NCI-H1436 (cell line): ENCODE results near the gene ZNF792.
"Not testable (repeated sequence)": the region's sequence is repeated elsewhere in the genome, so short reads cannot be mapped to it uniquely, and the experiment has no call there.

ENCODE experiments used
- DNase-seq: peaks from one replicate; lab custom pipeline; 2025; lab: John Stamatoyannopoulos, UW

Gene ZNF792

DNA sequence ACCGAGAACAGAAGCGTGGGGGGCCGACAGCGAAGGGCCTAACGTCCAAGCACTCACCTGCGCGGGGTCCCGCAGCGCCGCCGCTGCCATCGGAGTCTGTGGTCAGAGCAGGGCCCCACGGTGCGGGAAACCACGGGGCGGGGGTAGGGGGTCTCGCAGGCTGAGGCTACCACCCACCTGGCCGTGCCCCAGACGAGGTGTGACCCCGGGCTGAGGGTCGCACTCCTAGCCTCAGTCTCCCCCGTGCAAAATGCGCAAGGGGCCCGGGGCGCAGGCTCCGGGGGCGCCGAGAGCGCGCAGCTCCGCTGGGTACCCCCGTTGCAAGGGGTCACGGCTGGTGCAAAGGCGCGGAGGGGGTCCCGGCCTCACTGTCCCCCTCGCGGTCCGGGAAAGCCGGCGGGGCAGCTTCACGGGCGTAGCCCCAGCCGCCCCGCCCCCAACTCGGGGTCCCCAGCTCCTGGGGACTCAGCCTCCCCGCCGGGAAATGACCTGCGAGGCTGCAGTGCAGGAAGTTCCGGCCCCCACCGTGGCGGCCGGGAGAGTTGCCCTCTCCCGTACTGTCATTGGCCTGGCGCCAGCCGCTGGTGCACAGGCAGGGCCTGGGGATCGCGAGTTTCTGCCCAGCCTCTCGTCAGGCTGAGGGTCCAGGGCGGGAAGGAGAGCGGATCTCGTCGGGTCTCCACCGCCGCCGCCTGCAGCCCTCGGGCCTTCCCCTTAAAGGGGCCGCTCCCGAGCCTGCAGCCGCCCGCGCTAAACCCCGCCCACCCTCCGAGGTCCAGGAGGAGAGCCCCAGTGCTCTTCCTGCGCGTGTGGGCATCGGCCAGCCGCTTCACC is at the start of gene ZNF792:
Gene ZNF792 (minus strand): TSS at position 657 of the 834 bp plus-strand sequence. CDS start 567 bp downstream, at position 90.
- no peak for DNase-seq

DNA sequence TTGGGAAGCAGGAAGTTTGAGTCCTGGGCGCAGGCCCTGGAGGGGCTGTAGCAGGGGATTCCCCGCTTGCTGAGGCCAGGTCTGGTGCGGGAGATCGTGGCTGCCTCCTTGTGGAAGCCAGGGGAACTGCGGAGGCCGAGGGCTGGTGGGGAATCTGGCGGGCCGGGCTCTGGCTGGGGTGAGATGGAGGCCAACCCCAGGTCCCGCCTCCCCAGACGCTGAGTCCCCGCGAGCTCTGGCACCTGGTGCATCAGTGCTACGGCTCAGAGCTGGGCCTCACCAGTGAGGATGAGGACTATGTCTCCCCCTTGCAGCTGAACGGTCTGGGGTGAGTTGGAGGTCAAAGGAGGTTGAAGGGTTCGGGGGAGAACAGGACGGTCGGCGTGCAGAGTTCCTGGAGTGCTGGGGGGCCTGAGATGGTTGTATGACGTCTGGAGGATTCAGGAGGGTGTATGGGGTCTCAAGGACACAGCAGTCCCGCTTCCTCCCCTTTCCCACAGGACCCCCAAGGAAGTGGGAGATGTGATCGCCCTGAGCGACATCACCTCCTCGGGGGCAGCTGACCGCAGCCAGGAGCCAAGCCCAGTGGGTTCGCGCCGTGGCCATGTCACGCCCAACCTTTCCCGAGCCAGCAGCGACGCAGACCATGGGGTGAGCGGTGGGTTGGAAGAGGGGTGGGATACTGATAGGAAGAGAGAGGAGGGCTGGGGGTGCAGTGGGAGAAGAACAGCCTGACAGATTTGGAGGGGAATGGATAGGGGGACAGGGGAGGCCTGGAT is 49.2 kb upstream of the ZNF792 start:
- DNase-seq = no peak

DNA sequence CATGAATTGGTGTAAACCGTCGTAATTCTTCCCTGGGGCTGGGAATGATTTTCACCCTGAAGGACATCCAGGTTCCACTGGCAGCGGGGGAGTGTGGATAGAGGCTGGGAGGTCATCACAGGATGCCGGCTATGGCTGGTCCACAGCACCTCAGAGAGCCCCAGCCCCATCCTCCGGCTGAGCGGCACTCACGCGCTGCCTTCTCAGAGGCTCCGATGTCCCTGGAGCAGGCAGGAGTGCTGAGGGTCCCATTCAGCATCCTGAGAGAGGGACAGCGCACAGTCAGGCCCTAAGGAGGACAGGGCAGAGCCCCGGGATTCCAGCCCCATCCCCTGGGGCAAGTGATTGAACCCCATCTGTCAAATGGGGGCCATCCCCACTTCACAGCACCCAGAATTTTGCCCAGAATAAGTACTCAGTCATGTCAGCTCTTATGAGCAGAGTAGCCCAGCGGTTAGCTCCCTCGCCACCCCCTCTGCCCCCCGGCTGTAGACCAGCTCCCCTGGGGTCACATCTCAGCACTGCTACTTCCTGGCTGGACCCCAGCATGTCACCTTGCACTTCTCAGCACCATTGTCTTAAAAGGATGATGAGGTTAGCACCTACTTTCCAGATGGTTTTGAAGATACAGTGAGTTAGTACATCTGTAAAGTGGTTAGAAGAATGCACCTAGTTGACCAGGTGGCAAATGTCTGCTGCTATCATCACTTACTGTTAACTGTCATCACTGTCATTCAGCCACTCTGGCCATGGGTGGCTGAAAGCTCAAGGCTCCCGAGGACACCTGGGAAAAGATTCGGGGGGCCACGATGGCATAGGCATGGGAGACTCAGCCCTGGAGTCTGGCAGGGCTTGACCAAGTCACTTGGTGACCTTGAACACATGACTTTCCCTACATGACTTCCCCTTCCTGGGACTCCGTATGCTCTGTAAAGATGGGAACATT is 48.0 kb upstream of the ZNF792 start:
- DNase-seq = no peak

DNA sequence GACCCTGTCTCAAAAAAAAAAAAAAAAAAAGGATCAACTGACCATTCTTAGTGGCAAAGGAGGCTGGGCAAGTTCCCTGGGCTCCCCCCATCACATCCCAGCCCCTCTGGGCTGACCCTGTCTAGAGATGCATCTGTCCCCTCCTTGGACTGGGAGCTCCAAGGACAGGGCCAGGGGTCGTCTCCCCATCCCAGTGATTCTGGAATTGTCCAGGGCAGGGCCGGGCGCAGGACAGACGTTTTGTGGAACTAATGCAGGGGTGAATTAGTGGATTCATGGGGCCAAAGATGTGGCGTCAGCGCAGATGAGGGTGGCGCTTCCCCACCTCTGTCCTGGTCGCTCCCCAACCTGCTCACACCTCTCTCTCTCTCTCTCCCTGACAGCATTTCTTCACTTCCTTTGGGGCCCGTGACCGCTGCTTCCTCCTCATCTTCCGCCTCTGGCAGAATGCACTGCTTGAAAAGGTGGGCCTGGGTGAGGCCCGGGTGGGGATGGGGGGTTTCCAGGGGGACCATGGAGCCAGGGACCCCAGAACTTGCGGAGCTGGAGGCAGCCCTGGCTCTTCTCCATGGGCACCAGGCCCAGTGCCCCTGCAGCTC is 47.2 kb upstream of the ZNF792 start:
- DNase-seq = no peak

DNA sequence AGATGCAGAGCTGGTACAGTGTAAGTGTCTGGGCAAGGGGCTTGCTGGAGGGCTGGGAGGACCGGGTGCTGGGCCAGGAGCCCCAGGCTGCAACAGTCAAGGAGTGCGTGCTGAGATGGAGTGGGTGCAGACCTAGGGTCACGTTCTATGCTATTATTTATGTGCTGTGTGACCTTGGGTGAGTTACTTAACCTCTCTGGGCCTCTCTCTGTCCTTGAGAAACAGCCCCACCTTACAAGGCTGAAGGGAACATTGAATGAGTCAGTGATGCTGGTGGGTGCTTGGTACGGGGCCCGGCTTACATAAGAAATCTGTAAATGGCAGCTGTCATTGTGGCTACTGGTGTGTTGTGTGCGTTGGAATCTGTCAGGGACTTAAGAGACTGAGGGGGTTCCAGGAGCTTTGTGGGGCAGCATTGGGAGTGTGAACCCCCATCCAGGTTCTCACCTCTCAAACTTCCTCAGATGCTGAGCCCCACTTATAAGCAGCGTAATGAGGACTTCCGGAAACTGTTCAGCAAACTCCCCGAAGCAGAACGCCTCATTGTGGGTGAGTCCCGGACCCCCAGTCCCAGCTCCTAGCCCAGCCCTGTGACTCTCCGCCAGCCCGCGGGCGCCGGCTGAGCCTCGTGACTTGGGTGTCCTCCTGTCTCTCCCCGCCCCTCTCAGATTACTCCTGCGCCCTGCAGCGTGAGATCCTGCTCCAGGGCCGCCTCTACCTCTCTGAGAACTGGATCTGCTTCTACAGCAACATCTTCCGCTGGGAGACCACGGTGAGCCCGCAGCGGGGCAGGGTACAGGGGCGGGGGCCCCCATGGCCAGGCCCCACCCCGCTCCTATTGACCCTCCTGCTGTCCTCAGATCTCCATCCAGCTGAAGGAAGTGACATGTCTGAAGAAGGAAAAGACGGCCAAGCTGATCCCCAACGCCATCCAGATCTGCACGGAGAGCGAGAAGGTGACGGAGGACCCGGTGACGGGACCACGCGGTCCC is 45.7 kb upstream of the ZNF792 start:
- no peak for DNase-seq

DNA sequence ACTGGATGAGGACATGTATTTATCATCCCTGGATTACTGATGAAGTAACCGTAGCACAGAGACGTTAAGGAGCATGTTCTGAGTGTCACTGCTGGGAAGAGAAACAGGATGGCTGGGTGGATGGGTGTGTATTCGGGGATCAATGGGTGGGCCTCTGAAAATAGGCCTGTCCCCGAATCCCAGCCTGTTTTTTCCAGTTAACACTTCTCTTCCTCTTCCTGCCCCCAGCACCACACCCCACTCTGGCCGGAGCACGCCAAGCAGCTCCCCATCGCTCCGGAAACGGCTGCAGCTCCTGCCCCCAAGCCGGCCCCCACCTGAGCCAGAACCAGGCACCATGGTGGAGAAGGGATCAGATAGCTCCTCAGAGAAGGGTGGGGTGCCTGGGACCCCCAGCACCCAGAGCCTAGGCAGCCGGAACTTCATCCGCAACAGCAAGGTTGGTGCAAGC is 44.9 kb upstream of the ZNF792 start:
- DNase-seq = no peak

DNA sequence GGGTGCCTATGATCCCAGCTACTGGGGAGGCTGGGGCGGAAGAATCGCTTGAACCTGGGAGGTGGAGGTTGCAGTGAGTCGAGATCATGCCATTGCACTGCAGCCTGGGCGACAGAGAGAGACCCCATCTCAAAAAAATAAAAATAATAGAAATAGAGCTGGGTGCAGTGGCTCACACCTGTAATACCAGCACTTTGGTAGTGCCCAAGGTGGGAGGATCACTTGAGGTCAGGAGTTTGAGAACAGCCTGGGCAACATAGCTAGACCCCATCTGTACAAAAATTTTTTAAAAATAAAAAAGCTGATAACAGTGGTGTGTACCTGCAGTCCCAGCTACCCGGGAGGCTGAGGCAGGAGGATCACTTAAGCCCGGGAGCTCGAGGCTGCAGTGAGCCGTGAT is 43.4 kb upstream of the ZNF792 start:
- DNase-seq = not testable (repeated sequence)

DNA sequence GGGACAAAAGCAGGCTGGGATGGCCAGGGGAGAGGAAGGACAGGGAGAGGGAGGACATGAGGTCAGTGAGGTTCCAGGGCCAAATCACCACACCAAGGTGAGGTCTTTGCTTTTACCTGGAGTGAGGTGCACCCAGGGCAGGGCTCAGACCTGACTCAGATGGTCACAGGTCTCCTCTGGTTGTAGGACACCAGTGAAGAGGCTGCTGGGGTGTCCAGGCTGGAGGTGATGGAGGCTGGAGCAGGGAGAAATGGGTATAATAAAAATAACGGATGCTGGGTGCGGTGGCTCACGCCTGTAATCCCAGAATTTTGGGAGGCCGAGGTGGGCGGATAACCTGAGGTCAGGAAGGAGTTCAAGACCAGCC is 43.0 kb upstream of the ZNF792 start:
- no peak for DNase-seq

DNA sequence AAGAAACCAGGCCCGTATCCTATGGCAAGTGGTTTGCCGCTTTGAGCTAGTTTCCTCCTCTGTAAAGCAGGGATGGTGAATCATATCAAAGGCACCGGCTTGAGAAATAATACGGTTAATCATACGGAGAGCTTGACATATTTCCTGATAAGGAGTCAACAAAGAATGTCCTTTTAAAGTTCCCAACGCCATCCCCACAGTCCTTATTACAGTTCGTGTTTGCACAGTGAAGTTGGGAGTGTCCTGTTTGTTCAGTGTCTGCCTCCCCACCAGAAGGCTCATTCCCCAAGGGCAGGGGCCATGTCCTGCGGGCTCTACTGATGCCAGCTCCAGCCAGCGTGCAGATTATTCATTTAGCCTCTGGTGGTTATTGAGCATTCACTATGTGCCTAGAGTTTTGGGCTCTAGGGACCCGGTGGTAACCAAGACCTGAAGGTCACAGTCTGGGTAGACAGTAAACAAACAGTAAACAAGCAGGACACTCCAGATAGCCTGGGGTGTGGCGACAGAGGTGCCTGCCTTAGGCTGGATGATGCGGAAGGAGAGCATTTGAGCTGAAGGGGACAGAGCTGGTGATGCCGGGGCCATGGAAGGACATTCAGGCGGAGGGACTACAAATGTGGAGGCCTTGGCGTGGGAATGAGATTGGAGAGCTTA is 42.4 kb upstream of the ZNF792 start:
- no peak for DNase-seq

DNA sequence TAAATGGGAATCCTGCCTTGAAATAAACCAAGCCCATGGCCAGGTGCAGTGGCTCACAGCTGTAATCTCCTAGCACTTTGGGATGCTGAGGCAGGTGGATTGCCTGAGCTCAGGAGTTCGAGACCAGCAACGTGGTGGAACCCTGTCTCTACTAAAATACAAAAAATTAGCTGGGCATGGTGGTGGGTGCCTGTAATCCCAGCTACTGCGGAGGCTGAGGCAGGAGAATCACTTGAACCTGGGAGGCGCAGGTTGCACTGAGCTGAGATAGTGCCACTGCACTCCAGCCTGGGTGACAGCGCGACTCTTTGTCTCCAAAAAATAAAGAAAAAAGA is 41.9 kb upstream of the ZNF792 start:
- DNase-seq = not testable (repeated sequence)

DNA sequence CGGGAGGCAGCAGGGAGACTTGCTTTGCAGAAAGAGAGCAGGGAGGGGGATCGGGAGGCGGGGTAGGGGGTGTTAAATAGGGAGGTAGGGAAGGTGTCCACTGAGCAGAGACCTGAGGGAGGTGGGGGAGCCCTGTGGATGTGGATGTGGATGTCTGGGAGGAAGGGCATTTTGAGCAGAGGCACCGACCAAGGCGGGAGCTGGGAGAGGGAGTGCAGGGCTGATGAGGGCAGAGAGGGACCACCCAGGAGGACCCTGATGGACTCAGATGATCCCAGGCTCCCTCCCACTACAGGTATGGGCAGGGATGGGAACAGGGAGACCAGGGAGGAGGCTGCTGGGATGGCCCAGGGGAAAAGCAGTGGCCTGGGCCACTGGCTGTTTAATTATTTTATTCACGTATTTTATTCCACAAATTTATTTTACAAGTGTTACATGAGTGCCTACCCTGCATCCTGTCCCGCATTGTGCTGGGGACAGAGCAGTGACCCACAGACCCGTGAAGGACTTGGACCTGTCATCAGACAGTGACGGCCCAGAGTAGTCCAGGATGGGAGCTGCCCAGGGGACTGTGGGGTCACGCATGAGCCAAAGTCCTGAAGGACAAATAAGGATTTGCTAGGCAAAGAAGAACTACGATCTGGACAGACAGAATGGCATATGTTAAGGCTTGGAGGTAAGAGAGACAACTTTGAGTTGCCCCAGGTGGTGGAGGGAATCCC is 41.4 kb upstream of the ZNF792 start:
- no peak for DNase-seq

DNA sequence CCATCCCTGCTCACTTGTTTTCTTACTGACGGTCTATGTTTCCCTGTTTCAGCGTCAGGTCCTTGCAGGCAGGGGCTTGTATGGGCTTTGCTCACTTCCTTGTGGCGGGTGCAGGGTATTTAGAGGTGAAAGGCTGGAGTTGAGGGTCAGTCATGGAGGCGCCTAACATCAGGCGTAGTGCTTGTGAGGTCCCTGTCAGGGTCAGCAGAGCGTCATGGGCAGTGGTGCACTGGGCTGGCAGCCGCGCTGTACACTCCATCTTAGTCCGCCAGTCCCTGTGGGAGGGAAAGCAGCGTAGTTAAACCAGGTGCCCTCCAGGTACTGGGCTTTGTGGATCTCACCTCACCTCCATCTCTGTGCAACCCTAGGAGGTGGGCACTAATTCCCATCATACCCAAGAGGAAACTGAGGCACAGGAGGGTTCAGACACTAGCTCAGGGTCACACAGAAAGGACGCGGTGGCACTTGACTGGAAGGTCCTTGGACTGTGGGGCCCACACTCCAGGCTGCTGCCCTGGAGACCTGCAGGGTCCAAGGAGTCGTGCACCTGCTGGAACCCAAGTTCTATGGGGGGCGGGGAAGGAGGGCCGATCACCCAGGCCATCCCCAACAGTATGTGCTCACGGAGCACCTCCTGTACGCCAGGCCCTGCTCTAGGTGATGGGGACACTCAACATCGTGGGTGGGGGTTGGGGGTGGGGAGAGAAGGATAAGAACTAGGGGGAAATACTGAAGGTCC is 40.7 kb upstream of the ZNF792 start:
- no peak for DNase-seq

DNA sequence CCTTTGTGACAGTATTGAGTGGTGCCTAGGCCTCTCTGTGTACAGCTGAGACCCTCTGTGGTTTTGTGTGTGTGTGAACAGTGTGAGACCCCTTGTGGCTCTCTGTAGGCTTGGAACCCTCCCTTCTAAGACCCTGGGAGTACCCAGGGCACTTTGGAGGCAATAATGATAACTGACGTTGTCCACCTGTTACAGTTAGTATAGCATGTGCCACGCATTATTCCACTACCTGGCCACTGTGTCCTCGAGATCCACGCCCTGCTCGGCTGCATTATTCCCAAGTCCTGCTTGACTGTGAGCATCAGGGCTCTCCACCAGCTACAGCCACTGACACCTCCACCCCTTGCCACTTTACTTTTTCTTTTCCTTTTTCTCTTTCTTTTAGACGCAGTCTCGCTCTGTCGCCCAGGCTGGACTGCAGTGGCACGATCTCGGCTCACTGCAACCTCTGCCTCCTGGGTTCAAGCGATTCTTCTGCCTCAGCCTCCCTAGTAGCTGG is 38.1 kb upstream of the ZNF792 start:
- DNase-seq = no peak

DNA sequence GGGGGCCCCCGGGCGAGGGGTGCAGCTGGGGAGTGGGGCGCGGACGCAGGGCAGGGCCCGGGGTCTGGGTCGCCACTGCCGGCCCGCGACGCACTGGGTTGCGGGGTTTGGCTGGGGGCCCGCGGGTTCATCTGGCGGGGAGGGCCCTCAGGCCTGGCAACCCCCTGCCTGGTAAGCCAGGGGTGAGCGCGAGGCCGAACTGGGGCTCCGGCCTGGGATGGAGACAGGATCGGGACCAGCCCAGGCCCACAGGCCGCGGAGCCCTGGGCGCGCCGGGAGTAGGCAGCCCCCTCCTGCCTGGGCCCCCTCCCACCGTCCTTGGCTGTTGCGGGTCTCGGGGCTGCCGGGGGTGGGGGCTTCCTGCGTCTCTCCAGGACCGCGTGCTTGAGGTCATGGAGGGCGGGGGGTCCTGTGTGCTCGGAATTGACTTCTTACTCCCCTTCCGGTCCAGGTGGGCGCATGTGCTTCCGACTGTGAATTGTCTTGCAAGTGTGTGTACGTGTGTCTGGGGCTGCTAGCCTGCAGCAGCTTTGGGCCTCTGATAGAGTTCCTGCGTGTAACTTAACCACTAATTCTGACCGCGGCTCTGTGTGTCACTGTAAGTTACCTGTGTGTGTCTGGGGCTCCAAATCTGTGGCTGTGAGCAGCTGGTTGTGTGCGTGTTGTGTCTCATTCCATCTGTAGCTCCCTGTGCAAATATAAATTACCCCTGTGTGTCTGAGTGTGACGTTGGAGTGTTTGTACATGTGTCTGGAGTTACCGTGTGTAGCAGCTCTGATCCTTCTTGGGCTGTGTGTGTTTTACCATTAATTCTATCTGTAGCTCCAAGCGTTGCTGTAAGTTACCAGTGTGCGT is 36.8 kb upstream of the ZNF792 start:
- no peak for DNase-seq

DNA sequence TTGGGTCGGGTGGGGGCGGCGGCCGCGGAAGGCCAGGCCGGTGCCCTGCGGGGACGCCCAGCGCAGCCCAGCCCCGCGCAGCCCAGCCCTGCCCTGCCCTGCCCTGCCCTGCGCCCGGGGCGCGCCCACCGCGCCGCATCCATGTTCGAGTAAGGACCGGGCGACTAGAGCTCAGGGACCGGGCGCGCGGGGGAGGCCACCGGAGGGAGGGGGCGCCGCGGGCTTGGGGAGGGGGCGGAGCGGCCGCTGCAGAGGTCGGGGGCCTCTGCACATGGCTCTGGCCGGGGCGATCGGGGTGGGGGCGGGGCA is 36.3 kb upstream of the ZNF792 start:
- no peak for DNase-seq

DNA sequence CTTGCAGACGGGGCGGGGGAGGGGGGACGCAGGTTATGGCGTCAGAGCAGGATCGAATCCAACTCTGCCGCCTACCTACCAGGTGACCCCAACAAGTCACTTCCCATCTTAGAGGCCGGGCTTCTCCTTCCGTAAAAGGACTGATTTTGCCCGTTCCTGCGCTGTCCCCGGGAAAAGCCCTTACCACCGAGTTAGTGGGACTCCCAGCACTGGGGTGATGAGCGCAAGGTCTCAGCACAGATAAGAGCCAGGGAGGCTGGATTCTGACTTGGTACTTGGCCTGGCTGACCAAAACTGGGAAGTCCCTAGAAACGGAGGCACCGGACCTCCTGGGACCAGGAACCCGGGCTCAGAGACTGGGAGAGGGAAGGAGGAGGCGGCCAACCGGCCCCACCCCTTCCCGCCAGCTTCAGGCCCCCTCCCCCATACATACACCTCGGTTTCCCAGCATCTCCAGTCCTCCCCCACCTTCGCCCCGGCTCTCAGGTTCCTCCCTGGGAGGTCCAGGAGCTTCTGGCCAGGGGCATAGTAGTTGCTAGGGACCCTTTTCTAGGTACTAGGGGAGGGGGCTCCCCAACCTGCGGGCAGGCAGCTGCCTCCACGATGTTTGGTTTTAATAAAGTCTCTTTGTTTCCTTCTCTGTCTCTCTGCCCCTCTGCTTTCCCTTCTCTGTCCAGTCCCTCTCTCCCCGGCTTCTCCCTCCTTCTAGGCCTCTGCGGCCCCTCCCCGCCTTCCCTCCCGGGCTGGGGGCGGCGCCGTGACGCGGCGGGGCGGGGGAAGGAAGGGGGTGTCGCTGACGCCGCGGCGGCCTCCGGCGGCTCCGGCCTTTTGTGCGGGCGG is 35.7 kb upstream of the ZNF792 start, which contains the start of gene GRAMD1A:
Gene GRAMD1A (plus strand): TSS at position 826 of the 840 bp plus-strand sequence. CDS start 156 bp downstream, outside the sequence.
- DNase-seq = peak; percentile 72
